GM12801 (cell line): ENCODE results near the gene AP2A1.

Experiments
- CTCF ChIP-seq: IDR thresholded peaks from one replicate; pipeline ENCODE4 v1.5.1; 2011; ENCODE audit warnings: control low read depth; ENCODE audit not compliant: insufficient read length; ENCODE audit errors: extremely low read depth

Gene AP2A1

GRCh38 chr19:49851456-49852259 lies 84.9 kb downstream of the AP2A1 start:
- TF ChIP-seq CTCF = no peak

GRCh38 chr19:49852631-49853126 lies 85.9 kb downstream of the AP2A1 start:
- TF ChIP-seq CTCF = no peak

DNA sequence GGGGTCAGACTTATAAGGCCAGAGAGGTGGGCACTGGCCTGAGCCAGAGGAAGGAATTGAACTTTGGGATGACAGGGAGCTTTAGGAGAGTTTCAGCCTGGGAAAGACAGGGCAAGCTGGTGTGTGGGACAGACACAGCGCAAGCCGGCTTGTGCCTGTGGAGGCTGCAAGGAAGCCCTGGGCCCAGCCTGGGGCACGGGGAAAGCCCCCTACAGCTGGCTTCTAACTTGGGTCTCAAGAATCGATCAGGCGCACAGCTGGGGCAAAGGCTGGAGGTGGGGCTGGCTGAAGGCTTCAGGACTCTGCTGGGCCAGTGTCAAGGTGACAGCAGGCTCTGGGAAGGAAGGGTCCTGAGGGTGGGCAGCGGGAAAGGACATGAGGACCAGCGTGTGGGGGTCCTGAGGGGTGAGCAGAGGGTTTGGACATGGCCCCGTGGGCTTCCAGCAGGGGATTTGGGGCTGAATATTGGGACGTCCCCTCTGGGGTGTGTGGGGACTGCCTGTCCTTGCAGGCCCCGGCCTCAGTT lies 87.1 kb downstream of the AP2A1 start:
- no peak for TF ChIP-seq CTCF

- no peak for TF ChIP-seq CTCF
Observed at GRCh38 chr19:49854378-49855263, 87.8 kb downstream of the AP2A1 start.

DNA sequence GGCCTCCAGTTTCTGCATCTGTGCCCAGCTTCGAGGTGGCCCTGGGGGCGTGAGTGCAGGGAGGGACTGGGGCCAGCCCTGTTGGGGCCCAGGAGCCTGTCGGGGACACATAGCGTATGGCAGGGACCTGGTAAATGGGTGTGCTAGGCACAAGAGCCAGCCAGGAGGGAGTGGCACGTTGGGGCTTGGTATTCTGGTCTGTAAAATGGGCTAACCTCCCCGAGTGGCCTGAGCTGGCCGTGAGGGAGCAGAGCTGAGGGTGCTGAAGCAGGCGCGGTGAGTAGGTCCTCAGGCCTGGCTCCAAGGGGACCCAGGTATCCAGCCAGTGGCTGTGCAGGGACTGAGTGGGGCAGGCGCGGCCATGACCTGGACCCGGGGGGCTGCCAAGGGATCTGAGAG lies 88.5 kb downstream of the AP2A1 start:
- TF ChIP-seq CTCF = no peak

- TF ChIP-seq CTCF = no peak
Observed at GRCh38 chr19:49855676-49856573, 89.1 kb downstream of the AP2A1 start.
